Measurements from ENCODE around the gene RTN4RL1.

RTN4RL1 gene

GRCh38 chr17:2041561-2042389, 16.6 kb upstream of the RTN4RL1 start, which contains the start of gene OVCA2 (continued):
- TF ChIP-seq ZFP3 (tag by site-specific recombination; IDR thresholded peaks at IDR 0.05; ENCODE audit: low read depth), result no peak
- TF ChIP-seq ZNF501 (tag by site-specific recombination; IDR thresholded peaks at IDR 0.05), result peak; percentile 84
- TF ChIP-seq ATF2 (tag by site-specific recombination; IDR thresholded peaks at IDR 0.05; ENCODE audit: low read depth), result no peak
- TF ChIP-seq ZNF169 (tag by site-specific recombination; IDR thresholded peaks at IDR 0.05), result no peak
- no peak for TF ChIP-seq REPIN1 (tag by site-specific recombination; IDR thresholded peaks at IDR 0.05; ENCODE audit: low read depth)
- no peak for TF ChIP-seq ZNF639 (tag by site-specific recombination; IDR thresholded peaks at IDR 0.05)
- TF ChIP-seq ZNF175 (tag by site-specific recombination; IDR thresholded peaks at IDR 0.05), result no peak
- TF ChIP-seq ZFP37 (tag by site-specific recombination; IDR thresholded peaks at IDR 0.05), result peak; percentile 48; the same call in 1 of the 2 replicates
- no peak for TF ChIP-seq ZNF677 (tag by site-specific recombination; IDR thresholded peaks at IDR 0.05)
- TF ChIP-seq ZNF274 (IDR thresholded peaks at IDR 0.05; ENCODE audit: low read length), result no peak
- no peak for TF ChIP-seq ZNF274 (tag by site-specific recombination; IDR thresholded peaks at IDR 0.05; ENCODE audit: borderline replicate concordance)
- TF ChIP-seq GFI1B (tag by site-specific recombination; IDR thresholded peaks at IDR 0.05), result no peak
- TF ChIP-seq ZNF658 (tag by site-specific recombination; IDR thresholded peaks at IDR 0.05), result no peak
- peak; percentile 67 for TF ChIP-seq KLF16 (tag by site-specific recombination; IDR thresholded peaks at IDR 0.05)
- no peak for TF ChIP-seq ZSCAN16 (tag by site-specific recombination; IDR thresholded peaks at IDR 0.05)
- TF ChIP-seq ZNF692 (tag by site-specific recombination; IDR thresholded peaks at IDR 0.05), result peak; percentile 45; the same call in 1 of the 2 replicates
- TF ChIP-seq BCL11B (tag by site-specific recombination; IDR thresholded peaks at IDR 0.05; ENCODE audit: low read depth), result no peak
- TF ChIP-seq ZNF132 (tag by site-specific recombination; IDR thresholded peaks at IDR 0.05; ENCODE audit: borderline replicate concordance), result no peak
- no peak for TF ChIP-seq ZNF707 (tag by site-specific recombination; IDR thresholded peaks at IDR 0.05)
- no peak for TF ChIP-seq ZNF624 (tag by site-specific recombination; IDR thresholded peaks at IDR 0.05)
- TF ChIP-seq ZNF114 (tag by site-specific recombination; IDR thresholded peaks at IDR 0.05), result no peak
- peak; percentile 79 for TF ChIP-seq ZBTB26 (tag by site-specific recombination; optimal IDR thresholded peaks at IDR 0.05)
- TF ChIP-seq GLIS2 (tag by site-specific recombination; IDR thresholded peaks at IDR 0.05), result peak; percentile 60
- no peak; the same call in 1 of the 2 replicates for TF ChIP-seq ZNF324 (tag by site-specific recombination; IDR thresholded peaks at IDR 0.05)
- TF ChIP-seq ZNF610 (tag by site-specific recombination; IDR thresholded peaks at IDR 0.05; ENCODE audit: borderline replicate concordance), result peak; percentile 84
- TF ChIP-seq ZNF555 (tag by site-specific recombination; conservative IDR thresholded peaks at IDR 0.05), result no peak
- peak; percentile 11; the same call in 1 of the 2 replicates for TF ChIP-seq PRDM10 (tag by site-specific recombination; IDR thresholded peaks at IDR 0.05)
- TF ChIP-seq ZNF280D (tag by site-specific recombination; IDR thresholded peaks at IDR 0.05), result no peak

Measured in HEK293 (cell line).